GM04504 (cell line): Measurements from ENCODE around the gene PRR15.
"Not testable (repeated sequence)": the region's sequence is repeated elsewhere in the genome, so short reads cannot be mapped to it uniquely, and the experiment has no call there.

Source experiments
- DNase-seq: peaks from one replicate; pipeline ENCODE4 v3.0.0-alpha.2; 2012; ENCODE audit warnings: low read depth

Gene PRR15

GRCh38 chr7:29563590-29564495 is at the start of gene PRR15:
PRR15 (plus strand) TSS chr7:29563835; CDS start chr7:29566330, 2,495 bp downstream.
- DNase-seq = no peak

DNA sequence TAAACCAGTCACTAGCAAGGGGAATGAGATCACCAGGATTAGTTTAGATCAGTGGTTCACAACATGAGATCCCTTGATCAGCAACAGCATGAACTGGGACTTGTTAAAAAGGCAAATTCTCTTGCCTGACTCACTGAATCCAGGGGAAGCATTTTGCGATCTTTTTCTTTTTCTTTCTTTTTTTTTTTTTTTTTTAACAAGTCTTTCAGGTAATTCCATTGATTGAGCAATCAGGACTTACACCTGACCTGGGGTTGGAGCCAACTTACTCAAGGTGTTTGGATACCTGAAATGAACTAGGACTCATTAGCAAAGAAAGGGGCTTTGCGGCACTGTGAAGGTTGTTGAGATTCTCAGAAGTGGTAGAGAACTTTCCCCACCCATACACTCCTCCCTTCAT is 47.1 kb upstream of the PRR15 start:
- no peak for DNase-seq

DNA sequence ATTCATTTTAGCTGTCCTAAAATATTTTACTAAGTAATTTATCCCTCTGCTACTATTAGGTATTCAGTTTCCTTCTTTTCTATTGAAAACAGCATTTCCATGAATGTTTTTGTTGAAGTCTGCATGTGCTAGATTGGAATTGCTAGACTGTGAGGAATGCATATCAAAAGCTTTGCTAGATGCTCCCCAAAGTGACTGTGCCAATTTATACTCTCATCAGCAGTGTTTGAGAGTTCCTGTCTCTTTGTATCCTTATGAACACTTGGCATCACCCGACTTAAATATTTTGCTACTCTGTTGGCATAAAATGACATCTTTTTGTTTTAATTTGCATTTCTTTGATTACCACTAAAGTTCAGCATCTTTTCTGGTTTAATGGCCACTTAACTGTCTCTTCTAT is 45.0 kb upstream of the PRR15 start:
- no peak for DNase-seq

GRCh38 chr7:29523728-29524127 is 39.9 kb upstream of the PRR15 start:
- DNase-seq = no peak

- DNase-seq = no peak
Measured at GRCh38 chr7:29527505-29528108, 36.0 kb upstream of the PRR15 start.

DNA sequence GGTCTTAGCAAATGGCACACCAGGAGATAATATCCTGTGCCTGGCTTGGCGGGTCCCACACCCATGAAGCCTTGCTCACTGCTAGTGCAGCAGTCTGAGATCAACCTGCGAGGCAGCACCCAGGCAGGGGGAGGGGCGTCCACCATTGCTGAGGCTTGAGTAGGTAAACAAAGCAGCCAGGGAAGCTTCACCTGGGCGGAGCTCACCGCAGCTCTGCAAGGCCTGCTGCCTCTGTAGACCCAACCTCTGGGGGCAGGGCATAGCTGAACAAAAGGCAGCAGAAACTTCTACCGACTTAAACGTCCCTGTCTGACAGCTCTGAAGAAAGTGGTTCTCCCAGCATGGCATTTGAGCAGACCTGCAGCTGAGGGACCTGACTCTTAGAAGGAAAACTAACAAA is 35.1 kb upstream of the PRR15 start:
- not testable (repeated sequence) for DNase-seq

DNA sequence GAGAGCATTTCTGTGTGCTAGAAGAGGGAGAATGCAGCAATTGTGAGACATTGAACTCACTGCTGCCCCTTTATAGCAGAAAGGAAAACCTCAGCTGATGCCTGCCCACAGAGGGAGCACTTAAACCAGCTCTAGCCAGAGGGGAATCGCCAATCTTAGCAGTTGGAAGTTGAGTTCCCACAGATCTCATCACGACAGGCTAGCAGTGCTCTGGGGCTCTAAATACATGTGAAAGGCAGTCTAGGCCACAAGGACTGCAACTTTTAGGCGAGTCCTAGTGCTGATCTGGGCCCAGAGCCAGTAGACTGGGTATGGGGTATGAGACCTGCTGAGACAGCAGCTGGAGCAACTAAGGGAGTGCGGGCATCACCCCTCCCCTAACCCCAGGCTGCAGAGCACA is 25.2 kb upstream of the PRR15 start:
- DNase-seq = no peak

- DNase-seq = no peak
Measured at GRCh38 chr7:29539471-29539870, 24.2 kb upstream of the PRR15 start.

- DNase-seq = no peak
Measured at GRCh38 chr7:29547421-29547820, 16.2 kb upstream of the PRR15 start.

DNA sequence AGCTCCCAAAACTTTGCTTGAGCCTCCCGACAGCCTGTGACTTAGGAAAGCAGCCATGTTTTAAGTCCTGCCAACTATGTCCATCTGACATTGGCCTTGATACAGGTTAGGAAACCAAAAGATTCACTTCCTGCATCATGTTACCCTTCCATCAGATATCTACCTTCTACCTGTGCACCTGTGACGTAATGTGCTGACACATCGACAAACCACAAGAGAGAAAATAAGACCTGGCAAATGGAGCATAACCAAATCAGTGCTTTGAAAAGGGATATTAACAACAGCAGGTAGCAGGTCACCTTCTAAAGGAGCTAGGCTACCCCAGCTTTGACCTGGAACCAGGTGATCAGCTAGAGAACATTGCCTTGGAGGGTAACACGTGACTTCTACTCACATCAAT is 14.8 kb upstream of the PRR15 start:
- DNase-seq = no peak

DNA sequence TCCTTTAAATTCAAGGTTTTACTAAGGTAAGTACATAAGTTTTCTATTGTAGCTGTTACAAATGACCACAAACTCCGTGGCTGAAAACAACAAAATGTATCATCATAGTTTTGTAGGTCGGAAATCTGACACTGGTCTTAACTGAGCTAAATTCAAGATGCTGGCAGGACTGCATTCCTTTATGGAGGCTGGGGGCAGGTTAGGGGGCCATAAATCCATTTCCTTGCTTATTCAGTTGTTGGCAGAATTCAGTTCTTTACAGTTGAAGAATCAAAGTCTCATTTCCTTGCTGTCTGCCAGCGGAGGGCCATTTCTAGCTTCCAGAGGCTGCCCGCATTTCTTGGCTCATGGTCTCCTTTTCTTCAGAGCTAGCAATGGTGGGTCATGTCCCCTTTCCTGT is 11.2 kb upstream of the PRR15 start:
- no peak for DNase-seq

DNA sequence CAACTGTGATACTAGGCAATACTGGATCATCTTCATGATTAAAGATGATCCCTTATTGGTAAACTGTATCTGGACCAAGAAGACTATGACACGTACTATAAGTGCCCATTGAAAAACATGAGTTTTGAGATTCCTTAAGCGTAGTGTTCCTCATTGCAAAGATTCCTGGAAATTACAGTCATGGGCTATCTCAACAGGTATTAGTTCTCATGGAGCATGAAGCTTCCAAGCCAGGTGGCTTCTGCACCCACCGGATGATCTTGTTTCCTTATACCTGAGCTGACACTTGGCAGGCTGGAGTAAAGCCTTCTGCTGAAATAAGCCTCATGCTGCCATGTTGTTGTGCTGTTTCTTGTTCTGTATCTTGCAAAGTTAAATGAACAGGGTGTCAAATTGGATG is 8.6 kb upstream of the PRR15 start:
- no peak for DNase-seq

DNA sequence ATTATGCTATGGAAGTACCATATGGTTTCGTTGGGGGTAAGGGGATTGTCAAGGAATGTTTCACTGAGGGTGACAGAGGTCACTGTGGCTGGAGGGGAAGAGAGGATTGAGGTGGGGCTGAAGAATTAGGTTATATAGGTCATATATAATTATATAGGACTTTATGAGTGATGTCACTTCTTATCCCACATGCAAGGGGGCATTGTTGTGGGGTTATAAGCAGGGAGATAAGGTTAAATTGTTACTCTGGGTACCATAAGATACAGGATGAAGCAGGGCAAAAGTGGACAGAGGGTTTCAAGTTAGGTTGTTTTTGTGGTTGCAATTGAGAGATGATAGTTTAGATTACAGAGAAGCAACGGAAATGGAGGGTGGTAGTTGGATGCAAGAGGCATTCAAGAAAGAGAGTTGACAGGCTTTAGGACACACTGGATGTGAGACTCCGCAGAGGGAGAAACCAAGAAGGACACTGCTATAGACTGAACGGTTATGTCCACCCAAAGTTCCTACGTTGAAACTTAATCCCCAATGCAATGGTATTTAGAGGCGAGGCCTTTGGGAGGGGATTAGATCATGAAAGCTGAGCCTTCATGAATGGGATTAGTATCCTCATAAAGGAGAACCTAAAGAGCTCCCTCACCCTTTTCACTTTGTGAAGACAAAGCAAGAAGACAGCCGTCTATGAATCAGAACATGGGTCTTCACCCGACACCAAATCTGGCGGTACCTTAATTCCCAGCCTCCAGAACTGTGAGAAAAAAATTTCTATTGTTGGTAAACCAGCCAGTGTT is 7.0 kb upstream of the PRR15 start:
- no peak for DNase-seq

DNA sequence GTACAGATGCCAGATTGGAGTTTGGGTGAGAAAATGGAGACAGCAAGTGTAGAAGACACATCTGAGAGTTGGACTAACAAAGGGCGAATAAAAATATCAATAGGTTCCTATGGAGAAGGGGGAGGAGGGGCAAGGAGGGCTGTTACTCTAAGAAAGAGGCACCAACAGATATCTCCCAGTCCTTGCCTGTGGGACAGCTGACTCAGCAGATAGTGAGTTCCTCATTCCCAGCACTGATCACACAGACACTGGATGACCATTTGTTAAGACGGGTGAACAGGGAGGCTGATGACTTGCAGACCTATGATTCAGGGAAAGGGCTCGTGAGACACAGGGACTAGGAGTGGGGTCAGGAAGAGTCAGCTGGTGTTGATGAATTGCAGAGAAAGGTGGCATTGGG is 5.7 kb upstream of the PRR15 start:
- no peak for DNase-seq

GRCh38 chr7:29561271-29561670 is 2.4 kb upstream of the PRR15 start:
- DNase-seq = no peak

DNA sequence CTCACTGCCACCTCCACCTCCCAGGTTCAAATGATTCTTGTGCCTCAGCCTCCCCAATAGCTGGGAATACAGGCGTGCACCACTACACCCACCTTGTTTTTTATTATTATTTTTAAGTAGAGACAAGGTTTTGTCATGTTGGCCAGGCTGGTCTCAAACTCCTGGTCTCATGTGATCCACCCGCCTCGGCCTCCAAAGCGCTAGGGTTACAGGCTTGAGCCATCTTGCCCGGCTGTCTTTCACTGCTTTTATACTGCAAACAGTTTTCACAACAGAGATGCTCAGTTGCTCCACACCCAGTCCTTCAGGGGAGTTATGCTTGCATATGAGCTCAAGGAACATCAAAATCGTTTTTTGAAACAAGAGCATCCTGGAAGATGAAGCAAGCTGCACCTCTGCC is 1.3 kb upstream of the PRR15 start:
- no peak for DNase-seq

DNA sequence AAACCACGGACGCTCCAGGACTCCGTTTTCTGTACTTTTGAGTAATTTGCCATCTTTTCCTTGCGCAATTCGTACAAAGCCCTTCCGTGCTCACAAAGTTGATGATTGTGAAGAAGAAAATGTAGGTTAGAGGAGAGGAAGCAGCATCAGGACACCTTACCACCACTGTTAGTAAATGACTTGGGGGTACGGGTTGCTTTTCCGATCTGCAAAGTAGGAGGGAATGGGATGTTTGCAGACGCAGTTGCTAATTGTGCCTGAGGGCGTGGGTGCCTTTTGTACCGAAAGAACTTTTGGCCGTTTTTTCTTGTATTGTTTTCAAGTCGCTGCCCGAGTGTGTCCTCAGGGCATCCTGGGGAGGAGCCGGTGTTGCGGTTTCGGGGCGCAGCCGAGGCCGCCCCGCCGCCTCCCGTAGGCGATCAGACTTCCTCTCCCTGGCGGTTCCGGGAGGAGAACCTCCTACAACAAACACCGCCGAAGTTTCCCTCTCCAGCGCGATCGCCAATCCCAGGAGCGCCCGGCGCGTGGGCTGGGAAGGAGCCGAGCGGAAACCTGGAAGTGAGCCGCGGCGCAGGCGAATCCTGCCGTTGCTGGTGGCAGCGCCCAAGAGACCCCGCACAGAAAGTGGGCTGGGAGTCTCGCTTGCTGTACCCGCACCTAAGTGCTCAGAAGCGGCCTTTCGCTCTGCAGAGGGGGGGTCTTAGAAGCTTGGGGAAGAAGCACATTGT is 1.0 kb downstream of the PRR15 start:
- DNase-seq = no peak

DNA sequence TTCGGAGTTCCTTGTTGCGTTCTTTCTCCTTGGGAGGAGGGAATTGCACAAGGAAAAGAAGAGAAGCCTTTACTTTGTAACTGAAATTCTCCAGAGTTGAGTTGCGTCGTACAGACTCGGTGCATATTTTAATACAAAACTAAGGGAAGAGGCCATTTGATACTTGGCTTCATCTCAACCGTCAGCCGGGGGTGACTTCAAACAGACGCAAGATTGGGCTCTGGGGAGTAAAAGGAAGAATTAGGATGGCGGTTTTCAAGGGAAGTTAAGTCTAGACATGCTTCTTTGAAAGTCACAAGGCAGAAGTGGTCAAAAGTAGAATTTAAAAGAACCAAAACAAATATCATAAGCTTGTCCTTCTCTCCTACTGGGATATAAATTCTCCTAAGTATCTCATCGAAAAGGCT is 1.6 kb downstream of the PRR15 start:
- no peak for DNase-seq

DNA sequence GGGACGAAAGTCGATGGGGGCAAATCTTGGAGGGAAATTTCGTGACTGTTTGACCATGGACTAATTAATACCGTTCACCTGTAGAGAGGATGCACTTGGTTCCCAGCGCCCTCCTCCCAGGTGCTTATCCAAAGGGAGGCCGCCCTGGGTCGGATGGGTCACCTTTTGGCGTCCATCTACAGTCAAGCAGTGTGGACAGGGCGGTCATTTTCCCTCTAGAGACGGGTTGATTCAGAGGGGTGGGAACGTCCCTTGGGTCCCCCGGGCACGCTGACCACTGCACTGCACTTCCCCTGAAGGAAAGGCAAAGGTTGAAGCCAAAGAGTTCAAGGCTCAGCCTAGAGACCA is 2.0 kb downstream of the PRR15 start:
- DNase-seq = no peak

GRCh38 chr7:29565982-29566746 is 2.5 kb downstream of the PRR15 start:
- DNase-seq = no peak

DNA sequence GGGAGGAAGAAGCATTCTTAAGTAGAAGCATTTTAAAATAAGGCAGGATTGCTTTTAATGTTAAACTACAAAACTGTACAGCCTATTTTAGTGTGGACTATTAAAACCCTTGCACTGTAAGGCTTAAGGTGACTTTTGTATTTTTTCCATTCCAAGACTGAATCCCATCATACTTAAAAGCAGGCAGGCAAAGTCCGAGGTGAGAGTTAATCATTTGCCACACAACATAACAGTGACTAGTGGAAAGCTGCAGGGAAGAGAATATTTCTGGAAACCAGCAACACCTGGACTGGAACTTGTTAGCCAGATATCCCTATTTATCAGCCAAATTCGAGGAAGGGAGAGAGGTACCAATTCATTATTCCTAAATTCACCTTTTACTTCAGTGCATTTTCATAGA is 3.5 kb downstream of the PRR15 start:
- no peak for DNase-seq

DNA sequence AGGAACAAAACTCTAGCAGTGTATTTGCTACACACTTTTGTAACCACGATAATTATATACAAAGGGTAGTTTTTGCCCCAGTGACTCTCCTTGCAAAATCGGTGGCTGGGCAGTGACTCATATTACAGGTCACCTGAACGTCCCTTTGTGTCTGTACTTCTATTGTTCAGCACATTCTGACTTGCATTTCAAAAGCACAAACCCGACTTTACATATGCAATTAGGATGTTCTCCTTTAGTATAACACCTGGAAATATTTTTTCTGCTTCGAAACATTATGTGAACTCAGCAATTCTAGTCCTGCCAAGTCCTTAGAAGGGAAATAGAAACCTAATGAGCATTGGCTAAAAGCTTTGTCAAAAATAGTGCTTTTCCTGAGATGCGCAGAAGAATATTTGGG is 6.0 kb downstream of the PRR15 start:
- DNase-seq = no peak
